ENCODE measurements around the gene ISG20L2.
"Not testable (repeated sequence)": the region's sequence is repeated elsewhere in the genome, so short reads cannot be mapped to it uniquely, and the experiment has no call there.

The ISG20L2 gene

DNA sequence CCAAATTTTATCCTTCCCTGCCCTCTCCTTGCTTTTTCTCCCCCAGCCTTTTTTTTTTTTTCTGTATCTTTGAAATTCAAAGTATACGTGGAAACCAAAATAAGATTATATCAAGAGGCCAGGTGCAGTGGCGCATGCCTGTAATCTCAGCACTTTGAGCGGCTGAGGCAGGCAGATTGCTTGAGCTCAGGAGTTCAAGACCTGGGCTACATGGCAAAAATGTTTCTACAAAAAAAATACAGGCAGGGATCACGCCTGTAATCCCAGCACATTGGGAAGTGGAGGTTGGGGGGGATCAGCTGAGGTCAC, 32.2 kb upstream of the ISG20L2 start:
- Mint-ChIP-seq H3K27ac (no peak overlapping the region), H3K27me3 (no peaks in the 10 kb centered on the region), H3K9me3 (no peaks in the 10 kb centered on the region), H3K4me1 (ENCODE audit: low read depth) (no peaks in the 10 kb centered on the region), H3K4me3 (no peak overlapping the region), H3K36me3 (ENCODE audit: low read depth) (no peaks in the 10 kb centered on the region)

DNA sequence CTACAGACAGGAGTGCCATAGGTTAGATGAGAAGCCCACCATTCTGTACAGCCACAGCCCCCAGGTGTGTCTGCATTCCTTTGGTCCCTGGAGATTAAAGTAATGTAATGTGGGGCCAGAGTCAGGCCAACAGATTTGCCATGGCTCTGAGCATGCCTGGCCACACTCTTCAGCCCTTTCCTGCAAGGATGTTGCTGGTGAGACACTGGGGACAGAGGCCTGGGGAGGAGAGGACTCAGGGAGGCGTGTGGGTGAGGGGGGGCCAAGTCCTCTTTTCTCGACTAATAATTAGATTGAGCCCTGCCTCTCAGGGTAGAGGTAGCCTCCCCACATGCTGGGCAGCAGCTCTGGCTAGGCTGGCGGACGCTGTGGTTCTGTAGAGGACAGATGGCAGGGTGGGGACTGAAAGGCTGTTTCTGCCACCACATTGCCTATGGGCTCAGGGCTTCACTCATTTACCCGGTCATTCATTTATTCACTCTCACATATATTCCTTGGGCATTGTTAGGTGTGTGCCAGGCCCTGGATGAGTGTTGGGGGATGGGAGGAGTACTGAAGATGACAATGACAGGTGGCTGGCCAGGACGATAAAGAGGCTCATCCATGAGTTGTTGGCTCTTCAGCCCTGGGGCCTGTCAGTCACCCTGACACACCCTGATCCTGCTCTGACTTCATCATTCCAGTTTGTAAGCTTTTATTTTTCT, 31.7 kb upstream of the ISG20L2 start:
- H3K9me3 Mint-ChIP-seq: no peaks in the 10 kb centered on the region
- H3K4me1 Mint-ChIP-seq (ENCODE audit: low read depth): no peaks in the 10 kb centered on the region
- no peaks in the 10 kb centered on the region for H3K27me3 Mint-ChIP-seq
- no peaks in the 10 kb centered on the region for H3K36me3 Mint-ChIP-seq (ENCODE audit: low read depth)
- H3K4me3 Mint-ChIP-seq: no peak overlapping the region
- no peak overlapping the region for H3K27ac Mint-ChIP-seq

DNA sequence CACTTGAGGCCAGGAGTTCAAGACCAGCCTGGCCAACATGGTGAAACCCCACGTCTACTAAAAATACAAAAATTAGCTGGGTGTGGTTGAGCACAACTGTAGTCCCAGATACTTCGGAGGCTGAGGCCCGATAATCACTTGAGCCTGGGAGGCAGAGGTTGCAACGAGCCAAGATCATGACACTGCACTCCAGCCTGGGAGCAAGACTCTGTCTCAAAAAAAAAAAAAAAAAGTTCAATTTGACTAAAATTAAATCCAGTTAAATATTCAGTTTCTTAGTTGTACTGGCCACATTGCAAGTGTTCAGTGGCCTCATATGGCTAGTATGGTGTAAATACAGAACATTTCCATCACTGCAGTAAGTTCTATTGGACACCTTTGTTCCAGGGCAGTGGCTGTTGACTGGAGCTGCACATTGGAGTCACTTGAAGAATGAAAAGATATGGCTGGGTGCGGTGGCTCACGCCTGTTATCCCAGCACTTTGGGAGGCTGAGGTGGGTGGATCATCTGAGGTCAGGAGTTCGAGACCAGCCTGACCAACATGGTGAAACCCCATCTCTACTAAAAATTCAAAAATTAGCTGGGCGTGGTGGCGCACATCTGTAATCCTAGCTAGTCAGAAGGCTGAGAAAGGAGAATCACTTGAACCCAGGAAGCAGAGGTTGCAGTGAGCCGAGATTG, 29.1 kb upstream of the ISG20L2 start:
- not testable (repeated sequence) for H3K4me3 Mint-ChIP-seq

GRCh38 chr1:156756355-156756754, 27.8 kb upstream of the ISG20L2 start:
- Mint-ChIP-seq H3K27ac (no peak overlapping the region), H3K27me3 (no peaks in the 10 kb centered on the region), H3K9me3 (no peaks in the 10 kb centered on the region), H3K4me1 (ENCODE audit: low read depth) (peaks cover 10% of the 10 kb centered on the region), H3K36me3 (ENCODE audit: low read depth) (no peaks in the 10 kb centered on the region), H3K4me3 (no peak overlapping the region)

More for the DNA sequence above, 29.1 kb upstream of the ISG20L2 start:
- not testable (repeated sequence) for H3K27ac Mint-ChIP-seq; H3K36me3 Mint-ChIP-seq (ENCODE audit: low read depth); H3K27me3 Mint-ChIP-seq; H3K9me3 Mint-ChIP-seq; H3K4me1 Mint-ChIP-seq (ENCODE audit: low read depth)

GRCh38 chr1:156755527-156755950, 27.0 kb upstream of the ISG20L2 start:
- Mint-ChIP-seq H3K4me1 (ENCODE audit: low read depth) (peaks cover 10% of the 10 kb centered on the region), H3K27ac (no peak overlapping the region), H3K36me3 (ENCODE audit: low read depth) (peaks cover 2% of the 10 kb centered on the region)

DNA sequence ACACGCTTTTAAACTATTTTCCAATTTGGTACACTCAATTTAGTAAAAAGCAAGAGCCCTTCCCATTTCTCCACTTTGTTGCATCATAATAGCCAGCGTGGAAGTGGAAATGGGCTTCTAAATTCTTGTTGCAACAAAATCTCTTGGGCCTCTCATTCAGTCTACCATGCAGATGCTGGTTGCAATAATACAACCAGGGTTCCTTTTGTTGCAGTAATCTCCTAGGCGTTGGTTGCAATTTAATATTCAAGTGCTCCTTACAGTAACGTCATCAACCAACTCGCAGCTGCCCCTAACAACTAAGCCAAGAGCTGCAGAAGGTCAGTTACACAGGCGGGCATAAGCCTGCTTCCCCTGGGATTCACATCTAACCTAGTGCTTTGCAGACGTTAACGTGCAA, 25.7 kb upstream of the ISG20L2 start:
- H3K4me3 Mint-ChIP-seq: no peak overlapping the region
- H3K36me3 Mint-ChIP-seq (ENCODE audit: low read depth): peaks cover 14% of the 10 kb centered on the region
- peaks cover 20% of the 10 kb centered on the region for H3K4me1 Mint-ChIP-seq (ENCODE audit: low read depth)
- no peaks in the 10 kb centered on the region for H3K9me3 Mint-ChIP-seq
- no peaks in the 10 kb centered on the region for H3K27me3 Mint-ChIP-seq
- no peak overlapping the region for H3K27ac Mint-ChIP-seq

More at GRCh38 chr1:156755527-156755950, 27.0 kb upstream of the ISG20L2 start:
- H3K4me3 Mint-ChIP-seq: no peak overlapping the region
- H3K27me3 Mint-ChIP-seq: no peaks in the 10 kb centered on the region
- H3K9me3 Mint-ChIP-seq: no peaks in the 10 kb centered on the region

GRCh38 chr1:156752843-156753482, 24.4 kb upstream of the ISG20L2 start:
- Mint-ChIP-seq H3K36me3 (ENCODE audit: low read depth) (peaks cover 26% of the 10 kb centered on the region), H3K4me3 (peak overlapping the region; percentile 97), H3K27ac (peak overlapping the region; percentile 94), H3K9me3 (no peaks in the 10 kb centered on the region), H3K4me1 (ENCODE audit: low read depth) (peaks cover 33% of the 10 kb centered on the region), H3K27me3 (no peaks in the 10 kb centered on the region)

- peaks cover 42% of the 10 kb centered on the region for H3K4me1 Mint-ChIP-seq (ENCODE audit: low read depth)
Measured at GRCh38 chr1:156751757-156752481, 23.4 kb upstream of the ISG20L2 start.

DNA sequence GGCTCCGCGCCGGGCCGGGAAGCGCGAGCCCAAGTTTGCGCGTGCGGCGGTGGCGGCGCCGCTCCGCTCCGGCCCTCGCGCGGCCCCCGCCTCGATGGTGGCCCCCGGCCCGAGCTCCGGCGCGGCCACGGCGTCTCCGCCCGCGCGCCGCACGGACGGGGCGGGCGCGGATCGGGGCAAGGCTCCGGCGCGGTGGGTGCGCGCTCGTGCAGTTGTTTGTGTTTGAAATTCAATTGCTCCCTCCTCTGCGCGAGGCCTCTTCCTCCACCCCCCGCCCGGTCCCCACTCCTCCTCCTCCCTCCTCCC, 22.8 kb upstream of the ISG20L2 start, which contains the start of gene HDGF:
HDGF (minus strand) TSS at position 225 of the 306 bp plus-strand sequence. CDS start 246 bp downstream, outside the sequence.
- Mint-ChIP-seq H3K4me3 (peak within 1 kb of the TSS; percentile 97), H3K36me3 (ENCODE audit: low read depth) (peaks cover 32% of the 10 kb centered on the region), H3K27me3 (no peaks in the 10 kb centered on the region), H3K27ac (peak within 1 kb of the TSS; percentile 97), H3K9me3 (no peaks in the 10 kb centered on the region), H3K4me1 (ENCODE audit: low read depth) (peaks cover 48% of the 10 kb centered on the region)

More at GRCh38 chr1:156751757-156752481, 23.4 kb upstream of the ISG20L2 start:
- H3K27me3 Mint-ChIP-seq: no peaks in the 10 kb centered on the region
- peak overlapping the region; percentile 94 for H3K27ac Mint-ChIP-seq
- no peaks in the 10 kb centered on the region for H3K9me3 Mint-ChIP-seq
- H3K36me3 Mint-ChIP-seq (ENCODE audit: low read depth): peaks cover 32% of the 10 kb centered on the region
- peak overlapping the region; percentile 97 for H3K4me3 Mint-ChIP-seq

GRCh38 chr1:156750711-156751450, 22.3 kb upstream of the ISG20L2 start:
- Mint-ChIP-seq H3K9me3 (no peaks in the 10 kb centered on the region), H3K4me1 (ENCODE audit: low read depth) (peaks cover 53% of the 10 kb centered on the region), H3K4me3 (peak overlapping the region; percentile 97), H3K36me3 (ENCODE audit: low read depth) (peaks cover 36% of the 10 kb centered on the region), H3K27me3 (no peaks in the 10 kb centered on the region), H3K27ac (peak overlapping the region; percentile 97)

DNA sequence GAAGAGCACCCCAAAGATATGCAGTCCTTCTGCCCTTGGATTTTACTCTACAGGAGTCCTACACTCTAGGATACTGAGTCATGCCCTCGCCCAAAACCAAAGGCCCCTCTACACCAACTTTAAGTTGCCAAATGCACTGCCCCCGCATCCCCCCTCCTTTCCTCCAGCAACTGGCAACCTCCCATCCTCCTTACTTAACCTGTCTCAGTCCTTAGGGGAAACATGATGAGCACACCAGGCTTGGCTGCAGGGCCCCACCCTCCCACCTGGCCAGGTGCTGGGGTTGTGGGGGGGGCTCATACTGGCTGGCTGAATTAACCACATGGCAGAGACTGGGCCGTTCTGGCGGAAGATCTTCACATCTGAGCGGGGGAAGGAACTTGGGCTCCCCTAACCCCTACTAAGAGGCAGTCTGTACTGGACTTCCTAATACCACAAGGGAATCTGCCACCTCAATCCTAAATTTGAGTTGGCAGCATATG, 21.7 kb upstream of the ISG20L2 start:
- peak overlapping the region; percentile 97 for H3K27ac Mint-ChIP-seq
- H3K36me3 Mint-ChIP-seq (ENCODE audit: low read depth): peaks cover 42% of the 10 kb centered on the region
- H3K27me3 Mint-ChIP-seq: no peaks in the 10 kb centered on the region
- peak overlapping the region; percentile 97 for H3K4me3 Mint-ChIP-seq
- no peaks in the 10 kb centered on the region for H3K9me3 Mint-ChIP-seq
- H3K4me1 Mint-ChIP-seq (ENCODE audit: low read depth): peaks cover 59% of the 10 kb centered on the region

GRCh38 chr1:156749419-156750118, 21.0 kb upstream of the ISG20L2 start:
- no peaks in the 10 kb centered on the region for H3K27me3 Mint-ChIP-seq
- H3K4me1 Mint-ChIP-seq (ENCODE audit: low read depth): peaks cover 62% of the 10 kb centered on the region
- H3K36me3 Mint-ChIP-seq (ENCODE audit: low read depth): peaks cover 45% of the 10 kb centered on the region
- H3K27ac Mint-ChIP-seq: peak overlapping the region; percentile 97
- H3K4me3 Mint-ChIP-seq: peak overlapping the region; percentile 97
- H3K9me3 Mint-ChIP-seq: no peaks in the 10 kb centered on the region

GRCh38 chr1:156748670-156749418, 20.3 kb upstream of the ISG20L2 start:
- H3K27me3 Mint-ChIP-seq: no peaks in the 10 kb centered on the region
- H3K4me3 Mint-ChIP-seq: peak overlapping the region; percentile 97
- no peaks in the 10 kb centered on the region for H3K9me3 Mint-ChIP-seq
- H3K4me1 Mint-ChIP-seq (ENCODE audit: low read depth): peaks cover 66% of the 10 kb centered on the region
- peak overlapping the region; percentile 97 for H3K27ac Mint-ChIP-seq
- peaks cover 49% of the 10 kb centered on the region for H3K36me3 Mint-ChIP-seq (ENCODE audit: low read depth)
